BJ (cell line): ENCODE data around the gene MIOX. TPM values are rescaled to one million over a fixed set of nuclear protein-coding genes. Genes with fewer than 3 reads are reported as not detected.

Source experiments
- CTCF ChIA-PET: fragments of 350-600 bp; formaldehyde crosslinking; extraction: SDS; loops from one replicate; lab custom pipeline; 2021; ENCODE audit warnings: antibody characterized with exemption, inconsistent platforms; lab: Yijun Ruan, JAX
- POLR2A ChIA-PET: fragments of 300-600 bp; sonication (Branson Sonifier 250); formaldehyde crosslinking; extraction: SDS; loops from one replicate; lab custom pipeline; 2021; ENCODE audit warnings: antibody characterized with exemption; lab: Charles Lee
- DNase-seq: peaks from one replicate; pipeline ENCODE4 v3.0.0-alpha.2; 2011; ENCODE audit warnings: low read depth
- H3K27me3 ChIP-seq: 2 replicates; pipeline ENCODE4 v1.6.0; 2011; ENCODE audit warnings: low read length; ENCODE audit not compliant: control insufficient read depth, insufficient read depth
- H3K36me3 ChIP-seq: 2 replicates; pipeline ENCODE4 v1.5.1; 2011; ENCODE audit warnings: low read length; ENCODE audit not compliant: control insufficient read depth, insufficient read depth
- H3K4me3 ChIP-seq: 2 replicates; pipeline ENCODE4 v1.5.1; 2011; ENCODE audit warnings: low read depth, mild to moderate bottlenecking, control low read depth, low read length
- CTCF ChIP-seq: IDR thresholded peaks from 2 replicates; pipeline ENCODE4 v1.5.1; 2011; ENCODE audit warnings: low read depth, mild to moderate bottlenecking, control low read depth, inconsistent platforms, low read length, moderate library complexity; ENCODE audit not compliant: insufficient read depth
- polyA plus RNA-seq: library from polyadenylated mRNA; depleted of rRNA; stranded (reverse); fragments of >200 nt; gene quantifications from 2 replicates; pipeline ENCODE4 v1.2.3, GENCODE V29; 2011

Gene MIOX
- polyA plus RNA-seq, 1 experiment = 0.20 TPM

GRCh38 chr22:50489363-50490243, 2.9 kb downstream of the MIOX start:
- Histone ChIP-seq H3K4me3 (no peak overlapping the region), H3K36me3 (no peaks in the 10 kb centered on the region), H3K27me3 (no peaks in the 10 kb centered on the region)
- POLR2A ChIA-PET = no interaction called here
- no peak for DNase-seq
- TF ChIP-seq CTCF = no peak
- CTCF ChIA-PET = interaction anchor here (1.3 kb wide), 1 partner anchor 9 kb away, joined by 4 read pairs; no protein-coding TSS in a partner anchor

GRCh38 chr22:50490531-50491308, 4.1 kb downstream of the MIOX start:
- TF ChIP-seq CTCF = no peak
- POLR2A ChIA-PET = no interaction called here
- no peaks in the 10 kb centered on the region for H3K27me3 ChIP-seq
- H3K4me3 ChIP-seq = no peak overlapping the region
- no peak for DNase-seq
- CTCF ChIA-PET = interaction anchor here (1.3 kb wide), 1 partner anchor 8 kb away, joined by 4 read pairs; no protein-coding TSS in a partner anchor
- H3K36me3 ChIP-seq = no peaks in the 10 kb centered on the region

GRCh38 chr22:50497093-50497492, 10.4 kb downstream of the MIOX start:
- no peak for TF ChIP-seq CTCF
- Histone ChIP-seq H3K4me3 (no peak overlapping the region), H3K36me3 (no peaks in the 10 kb centered on the region), H3K27me3 (no peaks in the 10 kb centered on the region)
- no peak for DNase-seq
- POLR2A ChIA-PET = no interaction called here
- CTCF ChIA-PET = interaction anchor here (0.6 to 2.8 kb wide), 11 partner anchors 10 to 469 kb away, joined by 3 to 14 read pairs (median 4); partner anchors contain the start of genes ADM2, HDAC10, LMF2 and NCAPH2

- CTCF ChIA-PET = interaction anchor here (0.6 to 2.8 kb wide), 16 partner anchors 8 to 568 kb away, joined by 3 to 14 read pairs (median 4); partner anchors contain the start of genes HDAC10, LMF2, MIOX and NCAPH2
- DNase-seq = no peak
- H3K4me3 ChIP-seq = no peak overlapping the region
- TF ChIP-seq CTCF = peak; percentile 72
- POLR2A ChIA-PET = no interaction called here
- H3K27me3 ChIP-seq = no peaks in the 10 kb centered on the region
- H3K36me3 ChIP-seq = peaks cover 9% of the 10 kb centered on the region
These were observed 11.7 kb downstream of the MIOX start for GRCh38 chr22:50498322-50498890.
